Skeletal muscle tissue (tissue), 4 donors: ENCODE results near the gene ITGA3. TPM values are rescaled to one million over a fixed set of nuclear protein-coding genes. Genes with fewer than 3 reads are reported as not detected.
A peak's percentile ranks its signal among the peaks of the same experiment; 100 is the strongest.

Experiments
- H3K27ac ChIP-seq: one replicate; pipeline ENCODE4 v1.7.0; 2013; ENCODE audit warnings: mild to moderate bottlenecking, low read depth, low read length, inconsistent platforms
- H3K27me3 ChIP-seq, 3 donors: one replicate each; pipeline ENCODE4 v1.7.0; 2013; ENCODE audit warnings: low read length in 3 of 3; ENCODE audit not compliant: control insufficient read depth in 3 of 3, insufficient read depth in 3 of 3
- H3K36me3 ChIP-seq, 3 donors: one replicate each; pipeline ENCODE4 v1.7.0; 2013; ENCODE audit warnings: low read length in 3 of 3; ENCODE audit not compliant: control insufficient read depth in 3 of 3, insufficient read depth in 3 of 3
- H3K4me1 ChIP-seq, 3 donors: one replicate each; pipeline ENCODE4 v1.7.0; 2013; ENCODE audit warnings: low read length in 3 of 3, mild to moderate bottlenecking in 3 of 3; ENCODE audit not compliant: control insufficient read depth in 3 of 3, insufficient read depth in 3 of 3
- H3K4me3 ChIP-seq, 3 donors: one replicate each; pipeline ENCODE4 v1.7.0; 2013; ENCODE audit warnings: low read length in 3 of 3
- H3K9ac ChIP-seq, 3 donors: one replicate each; pipeline ENCODE4 v1.7.0; 2013; ENCODE audit warnings: low read length in 3 of 3, mild to moderate bottlenecking in 3 of 3, moderate library complexity in 2 of 3, low read depth in 1 of 3
- H3K9me3 ChIP-seq, 3 donors: one replicate each; pipeline ENCODE4 v1.7.0; 2013; ENCODE audit warnings: low read length in 3 of 3; ENCODE audit not compliant: control insufficient read depth in 3 of 3
- total RNA-seq: library from RNA; depleted of rRNA; stranded (reverse); fragments of >200 nt; gene quantifications from one replicate; pipeline ENCODE4 v1.2.3, GENCODE V29; 2014
- donor health status: Osteomylitis.

The ITGA3 gene
- total RNA-seq, 1 donor from 2014 or later = 27.7 TPM

- Histone ChIP-seq H3K27me3 (no peaks in the 10 kb centered on the region), H3K36me3 (peaks cover 27 to 58% (median 36%) of the 10 kb centered on the region in 3 donors), H3K9me3 (no peaks in the 10 kb centered on the region), H3K4me1 (peaks cover 15 to 29% (median 23%) of the 10 kb centered on the region in 3 donors), H3K27ac (no peak overlapping the region), H3K9ac (no peak overlapping the region), H3K4me3 (no peak overlapping the region)
Observed at GRCh38 chr17:50076591-50077235, 20.8 kb downstream of the ITGA3 start.

- Histone ChIP-seq H3K4me3 (no peak overlapping the region), H3K9me3 (no peaks in the 10 kb centered on the region), H3K4me1 (peaks cover 15 to 30% (median 23%) of the 10 kb centered on the region in 3 donors), H3K36me3 (peaks cover 24 to 49% (median 29%) of the 10 kb centered on the region in 3 donors), H3K27me3 (no peaks in the 10 kb centered on the region), H3K27ac (no peak overlapping the region), H3K9ac (no peak overlapping the region)
Observed at GRCh38 chr17:50078430-50078829, 22.5 kb downstream of the ITGA3 start.

DNA sequence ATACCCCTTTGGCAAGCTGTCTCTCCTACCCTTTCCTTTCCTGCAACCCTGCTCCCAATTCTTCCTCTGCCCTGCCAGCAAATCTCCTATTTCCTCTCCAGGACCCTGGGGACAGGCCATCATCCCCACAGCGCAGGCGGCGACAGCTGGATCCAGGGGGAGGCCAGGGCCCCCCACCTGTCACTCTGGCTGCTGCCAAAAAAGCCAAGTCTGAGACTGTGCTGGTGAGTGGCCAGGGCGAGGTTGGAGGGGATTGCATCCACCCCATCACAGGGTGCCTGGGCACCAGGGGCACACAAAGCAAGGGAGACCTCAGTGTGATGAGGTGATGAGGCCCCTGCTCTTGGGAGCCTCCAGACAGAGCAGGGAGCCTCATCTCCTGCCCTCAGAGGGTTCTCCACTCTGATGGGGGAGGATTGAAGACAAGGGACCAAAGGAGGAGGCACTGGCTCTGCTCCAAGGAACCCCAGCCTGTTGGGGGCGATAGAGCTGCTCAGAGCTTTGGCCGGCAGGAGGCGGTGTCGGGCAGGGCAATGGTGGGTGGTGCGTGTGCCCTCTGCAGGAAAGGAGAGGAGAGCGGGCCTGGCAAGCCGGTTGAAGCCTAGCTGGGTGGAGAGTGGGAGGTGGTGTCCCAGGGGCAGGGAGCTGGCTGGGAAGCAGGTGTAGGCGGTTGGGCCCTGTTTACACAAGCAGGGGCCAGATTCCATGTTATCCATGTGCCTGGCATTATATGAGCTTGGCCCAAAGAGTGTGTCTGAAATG, 23.6 kb downstream of the ITGA3 start:
- Histone ChIP-seq H3K4me3 (no peak overlapping the region), H3K36me3 (peaks cover 21 to 46% (median 27%) of the 10 kb centered on the region in 3 donors), H3K27ac (peak overlapping the region; percentile 34), H3K9ac (peak overlapping the region in 2 of 3 donors; percentile 32 to 45), H3K9me3 (no peaks in the 10 kb centered on the region), H3K27me3 (no peaks in the 10 kb centered on the region), H3K4me1 (peaks cover 15 to 30% (median 23%) of the 10 kb centered on the region in 3 donors)

- H3K4me3 ChIP-seq = no peak overlapping the region
- H3K9me3 ChIP-seq = no peaks in the 10 kb centered on the region
- no peaks in the 10 kb centered on the region for H3K27me3 ChIP-seq
- H3K27ac ChIP-seq = peak overlapping the region; percentile 34
- peaks cover 15 to 30% (median 23%) of the 10 kb centered on the region in 3 donors for H3K4me1 ChIP-seq
- H3K9ac ChIP-seq = peak overlapping the region in 1 of 3 donors; percentile 16
- H3K36me3 ChIP-seq = peaks cover 21 to 46% (median 26%) of the 10 kb centered on the region in 3 donors
Observed at GRCh38 chr17:50080096-50080480, 24.2 kb downstream of the ITGA3 start.

DNA sequence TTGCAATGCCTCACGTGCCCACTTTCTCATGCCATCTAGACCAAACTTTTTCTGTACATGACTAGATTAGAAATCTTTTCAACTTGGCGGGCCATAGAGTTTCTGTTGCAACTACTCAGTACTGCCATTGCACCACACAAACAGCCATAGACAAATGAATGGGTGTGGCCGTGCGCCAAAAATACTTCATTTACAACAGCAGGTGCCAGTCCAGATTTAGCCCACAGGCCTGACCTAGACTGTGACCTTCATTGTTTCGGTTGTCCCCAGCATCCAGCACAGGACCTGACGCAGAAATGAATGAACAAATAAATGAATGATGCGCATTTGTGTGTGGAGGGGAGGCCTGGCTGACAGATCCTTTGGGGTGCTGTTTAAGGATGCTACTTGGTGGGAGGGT, 24.9 kb downstream of the ITGA3 start:
- Histone ChIP-seq H3K9ac (no peak overlapping the region), H3K4me1 (peaks cover 15 to 30% (median 23%) of the 10 kb centered on the region in 3 donors), H3K36me3 (peaks cover 15 to 39% (median 22%) of the 10 kb centered on the region in 3 donors), H3K9me3 (no peaks in the 10 kb centered on the region), H3K4me3 (no peak overlapping the region), H3K27me3 (no peaks in the 10 kb centered on the region), H3K27ac (peak overlapping the region; percentile 34)

- Histone ChIP-seq H3K36me3 (peaks cover 15 to 33% (median 20%) of the 10 kb centered on the region in 3 donors), H3K4me1 (peaks cover 15 to 30% (median 23%) of the 10 kb centered on the region in 3 donors), H3K9ac (no peak overlapping the region), H3K27me3 (no peaks in the 10 kb centered on the region), H3K27ac (peak overlapping the region; percentile 34), H3K4me3 (no peak overlapping the region), H3K9me3 (no peaks in the 10 kb centered on the region)
Observed at GRCh38 chr17:50081757-50082156, 25.8 kb downstream of the ITGA3 start.

GRCh38 chr17:50087246-50087911, 31.5 kb downstream of the ITGA3 start:
- Histone ChIP-seq H3K9me3 (no peaks in the 10 kb centered on the region), H3K4me1 (no peaks in the 10 kb centered on the region), H3K27me3 (no peaks in the 10 kb centered on the region), H3K36me3 (peaks cover 15 to 21% (median 16%) of the 10 kb centered on the region in 3 donors), H3K9ac (peak overlapping the region in 1 of 3 donors; percentile 40), H3K27ac (no peak overlapping the region), H3K4me3 (no peak overlapping the region)

- H3K9ac ChIP-seq = peak overlapping the region in 1 of 3 donors; percentile 40
- H3K9me3 ChIP-seq = no peaks in the 10 kb centered on the region
- no peak overlapping the region for H3K27ac ChIP-seq
- peaks cover 15 to 21% (median 16%) of the 10 kb centered on the region in 3 donors for H3K36me3 ChIP-seq
- H3K4me1 ChIP-seq = no peaks in the 10 kb centered on the region
- H3K27me3 ChIP-seq = no peaks in the 10 kb centered on the region
- no peak overlapping the region for H3K4me3 ChIP-seq
Observed at GRCh38 chr17:50087912-50088405, 32.0 kb downstream of the ITGA3 start.

DNA sequence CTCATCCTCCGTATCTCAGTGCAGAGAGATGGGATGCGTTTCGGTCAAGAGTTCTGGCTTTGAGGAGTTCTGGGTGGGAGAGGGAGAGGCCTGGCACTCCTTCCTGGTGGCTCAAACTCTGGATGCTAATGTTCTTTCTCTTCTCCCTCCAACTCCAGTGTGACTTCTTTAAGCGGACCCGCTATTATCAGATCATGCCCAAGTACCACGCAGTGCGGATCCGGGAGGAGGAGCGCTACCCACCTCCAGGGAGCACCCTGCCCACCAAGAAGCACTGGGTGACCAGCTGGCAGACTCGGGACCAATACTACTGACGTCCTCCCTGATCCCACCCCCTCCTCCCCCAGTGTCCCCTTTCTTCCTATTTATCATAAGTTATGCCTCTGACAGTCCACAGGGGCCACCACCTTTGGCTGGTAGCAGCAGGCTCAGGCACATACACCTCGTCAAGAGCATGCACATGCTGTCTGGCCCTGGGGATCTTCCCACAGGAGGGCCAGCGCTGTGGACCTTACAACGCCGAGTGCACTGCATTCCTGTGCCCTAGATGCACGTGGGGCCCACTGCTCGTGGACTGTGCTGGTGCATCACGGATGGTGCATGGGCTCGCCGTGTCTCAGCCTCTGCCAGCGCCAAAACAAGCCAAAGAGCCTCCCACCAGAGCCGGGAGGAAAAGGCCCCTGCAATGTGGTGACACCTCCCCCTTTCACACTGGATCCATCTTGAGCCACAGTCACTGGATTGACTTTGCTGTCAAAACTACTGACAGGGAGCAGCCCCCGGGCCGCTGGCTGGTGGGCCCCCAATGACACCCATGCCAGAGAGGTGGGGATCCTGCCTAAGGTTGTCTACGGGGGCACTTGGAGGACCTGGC, 33.3 kb downstream of the ITGA3 start:
- H3K27me3 ChIP-seq = no peaks in the 10 kb centered on the region
- H3K9ac ChIP-seq = no peak overlapping the region
- peaks cover 15 to 21% (median 16%) of the 10 kb centered on the region in 3 donors for H3K36me3 ChIP-seq
- no peak overlapping the region for H3K27ac ChIP-seq
- H3K4me3 ChIP-seq = no peak overlapping the region
- no peaks in the 10 kb centered on the region for H3K9me3 ChIP-seq
- peaks cover 0 to 3% (median 2%) of the 10 kb centered on the region in 3 donors for H3K4me1 ChIP-seq
